ENCODE data around the gene LRRC8A.
"Not testable (repeated sequence)": the region's sequence is repeated elsewhere in the genome, so short reads cannot be mapped to it uniquely, and the experiment has no call there.

Gene LRRC8A

GRCh38 chr9:128947527-128948301 is 65.8 kb downstream of the LRRC8A start, which contains the start of the genes DOLK and NUP188:
Gene DOLK (minus strand): TSS chr9:128947603. CDS start chr9:128947303, 300 bp downstream.
Gene NUP188 (plus strand): TSS chr9:128947699. CDS start chr9:128947720, 21 bp downstream.
- TF ChIP-seq CTCF (conservative IDR thresholded peaks at IDR 0.05; ENCODE audit: low read depth, low read length), result no peak
- DNase-seq (ENCODE audit: low read depth), result peak; percentile 66
- H3K4me3 ChIP-seq (ENCODE audit: low read length), result peak within 1 kb of the TSS; percentile 91

GRCh38 chr9:128961403-128961802 is 79.5 kb downstream of the LRRC8A start:
- not testable (repeated sequence) for H3K4me3 ChIP-seq (ENCODE audit: low read length); DNase-seq (ENCODE audit: low read depth)
